ENCODE results near the gene PSAT1.

DNA sequence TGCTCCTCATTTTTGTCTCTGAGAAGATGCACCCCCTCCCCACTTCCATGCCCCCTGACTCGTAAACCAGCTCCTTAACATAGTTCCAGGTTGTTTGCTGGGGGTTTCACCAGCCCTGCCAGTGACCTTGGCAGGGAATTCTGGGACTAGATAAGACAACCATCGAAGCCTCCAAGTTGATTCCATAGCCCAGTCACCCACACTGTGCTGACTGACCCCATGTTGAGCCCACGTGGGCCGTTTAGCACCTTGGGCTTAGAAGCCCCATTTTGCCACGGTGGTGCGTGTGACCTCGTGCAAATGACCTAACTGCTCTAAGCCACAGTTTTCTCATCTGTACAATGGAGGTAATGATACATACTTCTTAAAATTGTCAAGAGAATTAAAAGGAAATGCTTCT, 24.6 kb downstream of the PSAT1 start:
- TF ChIP-seq EZH2 (IDR thresholded peaks at IDR 0.05; ENCODE audit: borderline replicate concordance, low read length): no peak
- TF ChIP-seq, protein P1, sequence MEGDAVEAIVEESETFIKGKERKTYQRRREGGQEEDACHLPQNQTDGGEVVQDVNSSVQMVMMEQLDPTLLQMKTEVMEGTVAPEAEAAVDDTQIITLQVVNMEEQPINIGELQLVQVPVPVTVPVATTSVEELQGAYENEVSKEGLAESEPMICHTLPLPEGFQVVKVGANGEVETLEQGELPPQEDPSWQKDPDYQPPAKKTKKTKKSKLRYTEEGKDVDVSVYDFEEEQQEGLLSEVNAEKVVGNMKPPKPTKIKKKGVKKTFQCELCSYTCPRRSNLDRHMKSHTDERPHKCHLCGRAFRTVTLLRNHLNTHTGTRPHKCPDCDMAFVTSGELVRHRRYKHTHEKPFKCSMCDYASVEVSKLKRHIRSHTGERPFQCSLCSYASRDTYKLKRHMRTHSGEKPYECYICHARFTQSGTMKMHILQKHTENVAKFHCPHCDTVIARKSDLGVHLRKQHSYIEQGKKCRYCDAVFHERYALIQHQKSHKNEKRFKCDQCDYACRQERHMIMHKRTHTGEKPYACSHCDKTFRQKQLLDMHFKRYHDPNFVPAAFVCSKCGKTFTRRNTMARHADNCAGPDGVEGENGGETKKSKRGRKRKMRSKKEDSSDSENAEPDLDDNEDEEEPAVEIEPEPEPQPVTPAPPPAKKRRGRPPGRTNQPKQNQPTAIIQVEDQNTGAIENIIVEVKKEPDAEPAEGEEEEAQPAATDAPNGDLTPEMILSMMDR (conservative IDR thresholded peaks at IDR 0.05 in 1 of 2, IDR thresholded peaks at IDR 0.05 in 1 of 2; ENCODE audit: extremely low read depth in 1 of 2, insufficient read depth in 1 of 2, low read depth in 1 of 2, low read length in 2 of 2): no peak

All from mammary epithelial cell (primary cell).